ENCODE data around the gene ASGR1.

The ASGR1 gene, protein sequence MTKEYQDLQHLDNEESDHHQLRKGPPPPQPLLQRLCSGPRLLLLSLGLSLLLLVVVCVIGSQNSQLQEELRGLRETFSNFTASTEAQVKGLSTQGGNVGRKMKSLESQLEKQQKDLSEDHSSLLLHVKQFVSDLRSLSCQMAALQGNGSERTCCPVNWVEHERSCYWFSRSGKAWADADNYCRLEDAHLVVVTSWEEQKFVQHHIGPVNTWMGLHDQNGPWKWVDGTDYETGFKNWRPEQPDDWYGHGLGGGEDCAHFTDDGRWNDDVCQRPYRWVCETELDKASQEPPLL

DNA sequence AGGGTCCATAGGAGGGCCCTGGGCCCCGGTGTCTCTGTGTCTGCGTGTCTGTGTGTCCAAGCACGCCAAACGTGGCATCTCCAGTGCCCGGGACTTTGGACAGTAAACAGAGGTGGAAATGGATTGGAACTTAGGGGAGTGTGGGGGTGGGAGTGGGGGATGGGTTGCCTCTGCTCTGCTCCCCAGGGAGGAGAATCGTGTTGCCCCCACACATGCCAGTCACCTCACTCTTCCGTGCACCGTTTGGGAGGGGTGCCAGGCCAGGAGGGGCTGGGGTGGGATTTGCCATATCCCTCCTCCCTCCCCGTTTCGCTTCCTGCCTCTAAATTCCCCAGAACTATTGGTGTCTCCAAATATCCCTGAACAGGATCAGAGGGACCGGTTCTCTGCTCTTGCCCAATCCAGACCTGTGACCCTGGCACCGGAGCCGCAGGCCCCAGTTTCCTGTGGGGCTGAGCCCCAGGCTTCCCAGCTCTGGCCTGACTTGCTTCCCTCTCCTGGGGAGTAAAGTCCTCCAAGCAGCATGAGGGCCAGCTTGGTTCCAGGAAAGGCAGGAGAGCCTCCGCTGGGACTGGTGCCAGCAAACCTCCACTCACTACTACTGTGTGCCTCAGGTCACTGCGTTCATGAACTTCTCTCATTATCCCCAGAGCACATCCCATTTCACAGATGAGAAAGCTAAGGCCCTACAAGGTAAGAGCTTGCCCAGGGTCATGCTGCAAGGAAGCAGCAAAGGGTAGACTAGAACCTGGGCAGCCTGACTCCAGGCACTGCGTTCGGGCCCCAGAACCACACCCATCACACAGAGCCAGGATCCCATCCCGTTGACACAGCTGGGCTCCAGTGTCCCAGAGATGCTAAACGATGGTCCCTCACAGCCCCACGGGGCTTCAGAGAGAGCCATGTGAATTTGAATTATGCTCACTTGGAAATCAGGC lies at the start of gene ASGR1:
Gene ASGR1 (minus strand): TSS at position 54 of the 938 bp plus-strand sequence. CDS start 807 bp downstream, outside the sequence.
- DNase-seq (no peak), ATAC-seq (no peak)
- Mint-ChIP-seq H3K9me3 (no peaks in the 10 kb centered on the region), H3K4me3 (peak within 1 kb of the TSS; percentile 77), H3K4me1 (peaks cover 10% of the 10 kb centered on the region), H3K27ac (no peak within 1 kb of the TSS), H3K27me3 (peaks cover 8% of the 10 kb centered on the region)

DNA sequence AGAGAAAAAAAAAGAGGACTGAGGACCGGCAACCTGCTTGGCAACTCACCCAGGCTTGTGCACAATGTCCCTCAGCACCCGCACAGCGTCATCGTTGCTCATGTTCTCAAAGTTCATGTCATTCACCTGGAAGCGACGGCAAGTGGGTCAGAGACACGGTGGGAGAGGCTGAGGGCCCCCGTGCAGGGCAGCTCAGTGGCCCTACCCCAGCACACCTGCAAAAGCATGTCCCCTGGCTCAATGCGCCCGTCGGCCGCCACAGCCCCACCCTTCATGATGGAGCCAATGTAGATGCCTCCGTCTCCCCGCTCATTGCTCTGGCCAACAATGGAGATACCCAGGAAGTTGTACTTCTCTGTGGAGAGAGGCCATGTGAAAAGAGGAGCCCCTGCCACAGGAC lies 49.8 kb upstream of the ASGR1 start:
- Mint-ChIP-seq H3K4me3 (no peak overlapping the region), H3K27me3 (no peaks in the 10 kb centered on the region), H3K4me1 (peaks cover 62% of the 10 kb centered on the region), H3K27ac (no peak overlapping the region), H3K9me3 (no peaks in the 10 kb centered on the region)
- ATAC-seq (no peak), DNase-seq (no peak)

DNA sequence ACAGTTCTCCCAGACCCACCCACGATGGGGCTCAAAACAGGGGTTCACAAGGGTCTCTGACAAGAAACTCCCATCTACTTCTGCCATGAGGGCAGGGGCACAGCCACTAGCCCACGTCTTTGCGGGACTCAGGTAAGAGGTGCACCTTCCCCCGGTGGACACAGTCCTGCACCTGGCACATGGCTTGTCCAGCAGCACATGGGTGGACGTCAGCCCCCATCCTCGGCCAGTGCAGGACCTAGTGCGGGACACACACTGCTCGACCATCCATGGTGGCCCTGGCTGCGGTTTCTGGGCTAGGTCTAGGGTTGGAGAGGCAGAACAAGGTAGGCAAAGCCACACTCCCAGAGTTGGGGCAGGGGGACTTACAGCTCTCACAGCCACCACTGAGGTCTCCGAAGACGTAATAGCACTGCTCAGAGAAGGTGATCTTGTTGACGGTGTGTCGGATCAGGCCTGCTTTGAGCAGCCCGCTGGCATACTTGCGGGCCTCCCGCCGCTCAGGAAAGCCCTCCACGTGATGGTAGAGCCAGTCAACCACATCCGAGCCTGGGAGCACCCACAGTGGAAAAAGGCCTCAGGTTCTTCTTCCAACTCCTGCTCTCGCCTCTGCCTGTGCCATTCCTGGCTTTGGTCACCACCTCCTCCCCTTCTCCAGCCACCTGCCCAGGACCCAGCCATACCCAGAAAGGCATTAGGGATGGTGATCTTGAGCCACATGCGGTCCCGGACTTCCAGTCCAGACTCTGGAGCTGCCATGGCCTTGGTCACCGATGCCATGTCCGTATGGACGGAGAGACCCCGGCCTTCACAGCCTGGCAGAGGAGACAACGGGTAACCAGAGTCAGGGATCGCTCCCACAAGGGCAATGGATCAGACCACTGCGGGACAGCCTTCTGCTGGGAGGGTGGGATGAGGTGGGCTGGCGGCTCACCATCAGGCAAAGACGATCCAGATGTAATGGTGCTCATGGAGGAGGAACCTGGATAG lies 47.8 kb upstream of the ASGR1 start:
- Mint-ChIP-seq H3K27me3 (no peaks in the 10 kb centered on the region), H3K4me1 (peaks cover 46% of the 10 kb centered on the region), H3K27ac (peak overlapping the region in 1 of 2 donors; percentile 27), H3K9me3 (no peaks in the 10 kb centered on the region), H3K4me3 (no peak overlapping the region)
- no peak for DNase-seq
- no peak for ATAC-seq

DNA sequence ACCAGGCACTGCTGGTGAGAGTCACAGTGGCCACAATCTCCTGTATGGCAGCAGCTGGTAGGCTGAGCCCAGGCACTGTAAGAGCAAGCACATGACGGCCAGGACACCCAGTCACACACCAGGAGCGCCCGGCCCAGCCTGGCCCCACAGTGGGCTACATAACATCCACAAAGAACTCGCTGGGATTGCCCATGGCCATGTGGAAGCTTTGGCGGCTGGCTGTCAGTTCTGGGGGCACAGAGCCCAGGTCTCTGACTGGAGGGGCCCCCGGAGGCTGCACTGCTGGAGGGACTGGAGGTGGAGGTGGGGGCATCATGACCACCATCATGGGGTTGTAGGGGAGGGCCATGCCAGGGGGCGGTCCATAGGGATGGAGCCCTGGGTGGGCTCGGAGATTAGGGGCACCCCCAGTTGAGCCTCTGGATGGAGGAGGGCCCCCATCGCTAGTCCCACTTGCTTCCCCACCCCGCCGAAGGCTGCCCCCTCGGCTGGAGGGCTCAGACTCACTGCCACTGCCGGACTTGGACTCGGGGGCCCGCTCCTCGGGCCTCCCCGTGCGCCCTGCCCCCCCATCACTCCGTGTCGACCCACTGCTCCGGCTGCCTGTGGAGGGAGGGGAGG lies 46.7 kb upstream of the ASGR1 start:
- Mint-ChIP-seq H3K27ac (no peak overlapping the region), H3K4me3 (no peak overlapping the region), H3K4me1 (peaks cover 48% of the 10 kb centered on the region), H3K9me3 (no peaks in the 10 kb centered on the region), H3K27me3 (no peaks in the 10 kb centered on the region)
- ATAC-seq, result peak; percentile 30
- no peak for DNase-seq

DNA sequence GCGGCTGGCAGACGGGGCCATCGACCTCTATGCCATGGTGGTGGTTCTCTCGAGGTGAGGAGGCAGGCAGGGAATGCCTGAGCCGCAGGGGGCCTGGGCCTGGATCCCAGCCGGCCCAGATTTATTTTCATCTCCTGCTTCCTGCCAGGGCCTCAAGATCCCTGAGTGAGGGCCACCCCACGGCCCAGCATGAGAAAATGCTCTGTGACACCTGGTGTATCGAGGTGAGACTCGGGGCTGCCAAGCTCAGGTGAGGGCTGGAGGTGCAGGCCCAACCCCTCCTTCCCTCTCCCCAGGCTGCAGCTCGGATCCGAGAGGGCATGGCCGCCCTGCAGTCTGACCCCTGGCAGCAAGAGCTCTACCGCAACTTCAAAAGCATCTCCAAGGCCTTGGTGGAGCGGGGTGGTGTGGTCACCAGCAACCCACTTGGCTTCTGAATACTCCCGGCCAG lies 45.5 kb upstream of the ASGR1 start:
- Mint-ChIP-seq H3K9me3 (no peaks in the 10 kb centered on the region), H3K4me1 (peaks cover 47% of the 10 kb centered on the region), H3K4me3 (no peak overlapping the region), H3K27ac (no peak overlapping the region), H3K27me3 (no peaks in the 10 kb centered on the region)
- DNase-seq (no peak), ATAC-seq (no peak)

DNA sequence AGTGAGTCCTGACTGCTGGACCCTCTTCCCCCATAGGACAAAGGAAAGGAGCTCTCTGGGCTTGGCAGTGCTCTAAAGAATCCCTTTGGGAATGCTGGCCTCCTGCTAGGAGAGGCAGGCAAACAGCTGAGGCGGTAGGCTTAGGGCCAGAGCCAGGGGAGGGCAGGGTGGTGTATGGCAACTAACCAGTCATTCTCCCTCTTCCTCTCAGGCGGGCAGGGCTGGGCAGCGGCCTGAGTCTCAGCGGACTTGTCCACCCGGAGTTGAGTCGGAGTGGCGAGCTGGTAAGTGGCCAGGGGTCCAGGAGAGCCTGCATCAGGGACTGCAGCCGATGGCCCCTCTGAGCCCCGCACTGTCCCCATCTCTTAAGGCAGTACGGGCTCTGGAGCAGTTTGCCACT lies 44.9 kb upstream of the ASGR1 start:
- no peaks in the 10 kb centered on the region for H3K9me3 Mint-ChIP-seq
- no peak overlapping the region for H3K27ac Mint-ChIP-seq
- H3K27me3 Mint-ChIP-seq, result no peaks in the 10 kb centered on the region
- H3K4me3 Mint-ChIP-seq, result no peak overlapping the region
- DNase-seq (no peak), ATAC-seq (no peak)
- H3K4me1 Mint-ChIP-seq, result peaks cover 49% of the 10 kb centered on the region

DNA sequence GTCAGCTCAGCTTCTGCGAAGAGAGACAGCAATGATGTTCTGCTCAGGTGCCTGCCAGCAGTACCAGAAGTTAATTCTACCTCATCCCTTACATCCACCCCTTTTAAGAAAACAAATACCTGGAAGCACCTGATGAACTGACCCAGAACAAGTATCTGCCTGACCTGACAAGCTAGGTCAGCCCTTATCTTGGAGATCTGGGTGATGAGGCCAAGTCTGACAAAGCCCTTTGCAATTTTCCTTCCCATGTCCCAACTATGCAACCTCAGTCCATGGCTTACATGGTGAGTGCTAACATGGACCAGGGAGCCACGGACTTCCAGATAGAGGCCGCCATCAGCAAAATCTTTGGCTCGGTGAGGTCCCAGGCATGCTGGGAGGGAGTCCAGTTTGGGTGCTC lies 44.2 kb upstream of the ASGR1 start:
- no peak for ATAC-seq
- no peaks in the 10 kb centered on the region for H3K9me3 Mint-ChIP-seq
- H3K4me1 Mint-ChIP-seq, result peaks cover 49% of the 10 kb centered on the region
- no peak for DNase-seq
- no peak overlapping the region for H3K4me3 Mint-ChIP-seq
- no peak overlapping the region for H3K27ac Mint-ChIP-seq
- H3K27me3 Mint-ChIP-seq, result no peaks in the 10 kb centered on the region

DNA sequence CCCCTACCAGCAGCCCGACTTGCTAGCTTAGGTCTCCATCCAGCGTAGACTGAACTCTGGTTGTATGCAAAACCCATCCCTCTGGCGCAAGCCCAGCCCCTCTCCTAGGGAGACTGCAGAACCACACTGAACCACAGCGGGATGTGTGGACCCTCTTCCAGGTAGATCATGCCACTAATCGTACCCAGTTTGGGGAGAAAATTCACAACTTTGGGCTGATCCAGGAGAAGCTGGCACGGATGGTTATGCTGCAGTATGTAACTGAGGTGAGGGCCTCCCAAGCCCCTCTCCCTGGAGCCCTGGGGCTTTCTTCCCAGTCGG lies 43.8 kb upstream of the ASGR1 start:
- no peaks in the 10 kb centered on the region for H3K9me3 Mint-ChIP-seq
- H3K27me3 Mint-ChIP-seq, result no peaks in the 10 kb centered on the region
- DNase-seq (no peak), ATAC-seq (no peak)
- no peak overlapping the region for H3K27ac Mint-ChIP-seq
- no peak overlapping the region for H3K4me3 Mint-ChIP-seq
- peaks cover 49% of the 10 kb centered on the region for H3K4me1 Mint-ChIP-seq

DNA sequence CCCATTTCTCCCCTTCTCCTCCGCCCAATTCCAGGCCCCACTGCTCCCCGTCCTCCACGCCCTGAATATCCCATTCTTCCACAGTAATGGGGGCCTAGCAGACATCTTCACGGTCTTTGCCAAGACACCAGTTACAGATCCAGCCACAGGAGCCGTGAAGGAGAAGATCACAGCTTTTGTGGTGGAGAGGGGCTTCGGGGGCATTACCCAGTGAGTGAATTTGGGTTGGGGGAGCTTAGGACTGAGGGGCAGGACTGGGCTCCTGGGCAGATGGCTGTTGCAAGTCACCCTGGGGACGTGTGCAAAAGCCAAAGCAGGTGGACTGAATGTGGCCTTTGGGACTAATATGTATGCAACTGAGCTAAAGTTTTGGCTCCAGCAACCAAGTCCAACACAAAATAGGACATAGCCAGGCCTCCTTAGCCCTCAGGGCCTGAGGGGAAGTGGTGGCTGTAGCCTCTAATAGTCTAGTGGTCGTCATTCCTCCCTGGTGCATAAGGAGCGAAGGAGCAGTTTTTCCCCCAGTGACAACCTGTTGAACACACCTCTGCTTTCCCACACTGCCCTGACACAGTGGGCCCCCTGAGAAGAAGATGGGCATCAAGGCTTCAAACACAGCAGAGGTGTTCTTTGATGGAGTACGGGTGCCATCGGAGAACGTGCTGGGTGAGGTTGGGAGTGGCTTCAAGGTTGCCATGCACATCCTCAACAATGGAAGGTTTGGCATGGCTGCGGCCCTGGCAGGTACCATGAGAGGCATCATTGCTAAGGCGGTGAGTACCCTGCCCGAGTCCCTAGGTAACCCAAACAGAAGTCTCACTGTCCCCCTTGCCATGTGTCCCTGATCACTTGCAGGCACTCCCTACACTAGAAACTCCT lies 43.2 kb upstream of the ASGR1 start:
- Mint-ChIP-seq H3K4me3 (no peak overlapping the region), H3K4me1 (peaks cover 49% of the 10 kb centered on the region), H3K27ac (no peak overlapping the region), H3K9me3 (no peaks in the 10 kb centered on the region), H3K27me3 (no peaks in the 10 kb centered on the region)
- ATAC-seq, result no peak
- no peak for DNase-seq

DNA sequence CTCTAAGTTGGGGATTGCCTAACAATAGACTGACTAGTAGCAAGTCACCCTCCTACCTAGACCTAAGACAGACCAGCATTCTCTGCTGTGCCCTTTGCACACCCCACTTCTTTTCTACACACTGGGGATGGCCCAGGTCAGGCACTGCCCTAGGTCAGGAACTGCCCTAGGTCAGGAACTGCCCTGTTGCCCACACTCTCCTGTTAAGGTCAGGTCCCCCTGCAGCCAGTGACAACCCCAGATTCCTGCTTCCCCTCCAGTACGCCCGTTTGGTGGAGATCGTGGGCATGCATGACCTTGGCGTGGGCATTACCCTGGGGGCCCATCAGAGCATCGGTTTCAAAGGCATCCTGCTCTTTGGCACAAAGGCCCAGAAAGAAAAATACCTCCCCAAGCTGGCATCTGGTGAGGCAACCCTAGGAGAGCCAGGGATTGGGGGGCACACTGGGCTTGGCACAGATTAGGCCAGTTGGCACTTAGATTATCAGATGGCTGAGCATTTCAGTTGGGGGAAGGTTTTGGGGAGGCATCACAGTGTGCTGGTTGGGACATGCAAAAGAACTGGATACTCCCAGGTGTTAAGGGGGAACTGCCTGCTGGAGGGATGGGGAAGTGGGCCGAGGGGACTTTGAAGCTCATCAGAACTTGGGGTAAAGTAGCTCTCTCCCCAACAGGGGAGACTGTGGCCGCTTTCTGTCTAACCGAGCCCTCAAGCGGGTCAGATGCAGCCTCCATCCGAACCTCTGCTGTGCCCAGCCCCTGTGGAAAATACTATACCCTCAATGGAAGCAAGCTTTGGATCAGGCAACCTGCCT lies 42.3 kb upstream of the ASGR1 start:
- Mint-ChIP-seq H3K4me1 (peaks cover 52% of the 10 kb centered on the region), H3K4me3 (peak overlapping the region in 1 of 2 donors; percentile 99), H3K27me3 (no peaks in the 10 kb centered on the region), H3K27ac (peak overlapping the region in 1 of 2 donors; percentile 87), H3K9me3 (no peaks in the 10 kb centered on the region)
- no peak for ATAC-seq
- DNase-seq, result no peak

DNA sequence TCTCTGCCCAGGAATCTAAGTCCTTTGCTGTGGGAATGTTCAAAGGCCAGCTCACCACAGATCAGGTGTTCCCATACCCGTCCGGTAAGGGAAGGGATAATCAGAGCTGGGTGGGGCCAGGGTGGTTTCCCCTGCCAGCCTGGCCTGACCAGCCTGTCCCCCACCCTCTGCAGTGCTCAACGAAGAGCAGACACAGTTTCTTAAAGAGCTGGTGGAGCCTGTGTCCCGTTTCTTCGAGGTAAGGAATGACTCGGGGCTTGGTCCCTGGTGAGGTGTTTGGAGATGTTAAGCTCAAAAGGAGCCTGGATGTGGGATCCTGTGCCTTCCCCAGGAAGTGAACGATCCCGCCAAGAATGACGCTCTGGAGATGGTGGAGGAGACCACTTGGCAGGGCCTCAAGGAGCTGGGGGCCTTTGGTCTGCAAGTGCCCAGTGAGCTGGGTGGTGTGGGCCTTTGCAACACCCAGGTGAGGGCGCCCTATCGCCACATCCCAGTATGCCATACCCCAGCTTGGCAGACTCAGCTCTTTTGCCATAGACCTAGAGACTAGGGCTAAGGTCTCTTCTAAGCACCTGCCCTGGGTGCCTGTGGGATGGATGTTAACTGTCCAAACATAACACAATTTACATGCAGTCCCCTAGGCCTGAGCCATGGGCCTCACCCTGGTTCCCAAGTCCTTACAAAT lies 41.6 kb upstream of the ASGR1 start:
- no peaks in the 10 kb centered on the region for H3K9me3 Mint-ChIP-seq
- DNase-seq (peak; percentile 67 to 76), ATAC-seq (peak; percentile 73)
- H3K4me3 Mint-ChIP-seq, result peak overlapping the region; percentile 98 to 99
- H3K27ac Mint-ChIP-seq, result peak overlapping the region; percentile 93 to 98
- H3K27me3 Mint-ChIP-seq, result no peaks in the 10 kb centered on the region
- H3K4me1 Mint-ChIP-seq, result peaks cover 60% of the 10 kb centered on the region

DNA sequence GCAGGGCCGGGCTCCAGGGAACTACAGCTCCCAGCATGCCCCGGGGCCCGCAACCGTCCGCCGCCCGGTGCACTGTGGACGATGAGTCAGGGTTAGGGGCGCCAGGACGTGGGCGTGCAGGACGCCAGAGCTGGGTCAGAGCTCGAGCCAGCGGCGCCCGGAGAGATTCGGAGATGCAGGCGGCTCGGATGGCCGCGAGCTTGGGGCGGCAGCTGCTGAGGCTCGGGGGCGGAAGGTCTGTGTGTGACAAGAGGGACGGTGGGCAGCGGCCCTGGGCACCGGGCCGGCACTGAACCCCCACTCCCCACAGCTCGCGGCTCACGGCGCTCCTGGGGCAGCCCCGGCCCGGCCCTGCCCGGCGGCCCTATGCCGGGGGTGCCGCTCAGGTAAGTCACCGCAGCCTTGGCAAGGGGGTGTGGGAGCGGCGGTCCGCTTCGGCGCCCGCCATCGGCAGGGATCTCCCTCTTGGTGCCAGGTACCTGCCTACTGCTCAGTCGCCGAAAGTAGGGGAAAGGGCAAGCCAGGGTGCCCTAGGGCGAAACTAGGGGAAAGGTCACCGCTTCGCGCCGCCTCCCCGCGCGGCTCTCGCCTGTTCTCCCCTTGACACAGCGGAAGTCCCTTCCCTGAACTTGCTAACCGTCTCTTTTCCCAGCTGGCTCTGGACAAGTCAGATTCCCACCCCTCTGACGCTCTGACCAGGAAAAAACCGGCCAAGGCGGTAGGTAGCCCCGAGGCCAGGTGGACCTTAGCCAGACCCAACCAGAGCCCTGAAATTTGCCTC lies 40.8 kb upstream of the ASGR1 start, which contains the start of the genes ACADVL and DLG4:
Gene ACADVL (plus strand): TSS at position 127 of the 781 bp plus-strand sequence. CDS start 47 bp downstream, at position 174.
Gene DLG4 (minus strand): TSS at position 25 of the 781 bp plus-strand sequence.
- Mint-ChIP-seq H3K4me1 (peaks cover 67% of the 10 kb centered on the region), H3K27me3 (no peaks in the 10 kb centered on the region), H3K27ac (peak within 1 kb of the TSS; percentile 98 to 99), H3K9me3 (no peaks in the 10 kb centered on the region), H3K4me3 (peak within 1 kb of the TSS; percentile 98 to 99)
- DNase-seq, result peak; percentile 83 to 88
- peak; percentile 83 for ATAC-seq
